A549 (cell line): ENCODE measurements around the gene LSS. TPM values are rescaled to one million over a fixed set of nuclear protein-coding genes. Genes with fewer than 3 reads are reported as not detected.

Source experiments
- ATAC-seq, 2 experiments: fragments of 200-7000 bp in 1 of 2; fragments of >200 bp in 1 of 2; cut with Nextera tagmentation in 1 of 2; cut with Tn5 transposase in 1 of 2; 3 replicates each; pipeline versions ENCODE4 v1.8.0 to v1.9.1; 2018 to 2020; ENCODE audit warnings: mild to moderate bottlenecking in 1 of 2, moderate library complexity in 1 of 2
- CTCF ChIA-PET: fragments of 300-600 bp; sonication (Branson Sonifier 250); formaldehyde crosslinking; extraction: SDS; loops from one replicate; lab custom pipeline; 2021; ENCODE audit warnings: antibody characterized with exemption, inconsistent platforms; lab: Yijun Ruan, JAX
- POLR2A ChIA-PET: fragments of 350-600 bp; formaldehyde crosslinking; extraction: SDS; loops from one replicate; lab custom pipeline; 2021; ENCODE audit warnings: antibody characterized with exemption, inconsistent platforms; lab: Yijun Ruan, JAX
- DNase-seq, 2 experiments: peaks; one replicate each; pipeline versions ENCODE4 v3.0.0 to v3.0.0-alpha.2; 2011 to 2016; ENCODE audit warnings: low read depth in 1 of 2, low spot score in 1 of 2
- FAIRE-seq: peaks from 2 replicates; lab custom pipeline; 2011; peaks lifted over from hg19 to GRCh38; lab: Jason Lieb, UNC
- H3K27ac ChIP-seq, 2 experiments: fragments of >200 bp; sonication (Bioruptor Twin); formaldehyde crosslinking; 3 replicates each; pipeline ENCODE4 v1.5.1; 2016 to 2017
- H3K4me1 ChIP-seq: fragments of >200 bp; sonication (Bioruptor Twin); formaldehyde crosslinking; 3 replicates; pipeline ENCODE4 v1.6.1; 2016
- H3K4me2 ChIP-seq: fragments of >200 bp; sonication (Bioruptor Twin); formaldehyde crosslinking; 3 replicates; pipeline ENCODE4 v1.6.1; 2016
- H3K4me3 ChIP-seq: fragments of >200 bp; sonication (Bioruptor Twin); formaldehyde crosslinking; 3 replicates; pipeline ENCODE4 v1.5.1; 2016
- H3K9me3 ChIP-seq: fragments of >200 bp; sonication (Bioruptor Twin); formaldehyde crosslinking; 3 replicates; pipeline ENCODE4 v1.6.1; 2016
- BHLHE40 ChIP-seq: IDR thresholded peaks from 2 replicates; pipeline ENCODE4 v1.6.1; 2012; ENCODE audit warnings: low read depth, low read length, inconsistent platforms
- CEBPB ChIP-seq, 2 experiments: fragments of >200 bp in 1 of 2; sonication (Bioruptor Twin) in 1 of 2; formaldehyde crosslinking in 1 of 2; IDR thresholded peaks; 2 replicates each; pipeline ENCODE4 v1.6.1; 2012 to 2016
- CHD2 ChIP-seq: fragments of 150-350 bp; IDR thresholded peaks from 2 replicates; pipeline ENCODE4 v1.6.1; 2014; ENCODE audit warnings: low read length; ENCODE audit not compliant: partially characterized antibody
- EHF ChIP-seq: fragments of 250-450 bp; sonication (Bioruptor Pico); IDR thresholded peaks from 2 replicates; pipeline ENCODE4 v1.5.0; 2020; ENCODE audit warnings: mild to moderate bottlenecking
- EHMT2 ChIP-seq: fragments of 200-600 bp; sonication (generic); IDR thresholded peaks from 2 replicates; pipeline ENCODE4 v1.6.1; 2016; ENCODE audit warnings: antibody characterized with exemption, low read depth, mild to moderate bottlenecking, moderate library complexity
- ESRRA ChIP-seq: fragments of 150-350 bp; IDR thresholded peaks from 2 replicates; pipeline ENCODE4 v1.6.1; 2014; ENCODE audit warnings: mild to moderate bottlenecking, low read length, borderline replicate concordance
- FOSB ChIP-seq: fragments of 250-450 bp; sonication (Bioruptor Pico); IDR thresholded peaks from 2 replicates; pipeline ENCODE4 v1.5.0; 2020; ENCODE audit warnings: mild to moderate bottlenecking, moderate library complexity
- GATA3 ChIP-seq: IDR thresholded peaks from 2 replicates; pipeline ENCODE4 v1.6.1; 2012; ENCODE audit warnings: borderline replicate concordance
- HDAC2 ChIP-seq: fragments of 200-600 bp; sonication (generic); IDR thresholded peaks from 2 replicates; pipeline ENCODE4 v1.6.1; 2016
- HEYL ChIP-seq: fragments of 250-450 bp; sonication (Bioruptor Pico); IDR thresholded peaks from 2 replicates; pipeline ENCODE4 v1.8.0; 2021; ENCODE audit warnings: mild to moderate bottlenecking, moderate library complexity
- JUNB ChIP-seq: fragments of >200 bp; sonication (Bioruptor Twin); formaldehyde crosslinking; IDR thresholded peaks from 2 replicates; pipeline ENCODE4 v1.6.1; 2016
- MAFK ChIP-seq: fragments of 450-650 bp; IDR thresholded peaks from 2 replicates; pipeline ENCODE4 v1.6.1; 2014; ENCODE audit not compliant: partially characterized antibody
- MAZ ChIP-seq: fragments of 150-350 bp; IDR thresholded peaks from 2 replicates; pipeline ENCODE4 v1.6.1; 2014; ENCODE audit warnings: antibody characterized with exemption, low read depth, low read length, borderline replicate concordance
- MYC ChIP-seq: IDR thresholded peaks from 2 replicates; pipeline ENCODE4 v1.6.1; 2012; ENCODE audit warnings: mild to moderate bottlenecking, inconsistent platforms, low read length, improper control_type of control experiment, borderline replicate concordance
- NFE2L2 ChIP-seq: fragments of 150-350 bp; conservative IDR thresholded peaks from 2 replicates; pipeline ENCODE4 v1.6.1; 2014; ENCODE audit warnings: low read length
- NR3C1 ChIP-seq: fragments of >200 bp; sonication (Bioruptor Twin); formaldehyde crosslinking; IDR thresholded peaks from 3 replicates; pipeline ENCODE4 v1.6.1; 2017
- RAD21 ChIP-seq, 2 experiments: fragments of >200 bp in 1 of 2; sonication (Bioruptor Twin) in 1 of 2; formaldehyde crosslinking in 1 of 2; IDR thresholded peaks in 1 of 2; conservative IDR thresholded peaks in 1 of 2; 2 replicates in 1 of 2; 3 replicates in 1 of 2; pipeline ENCODE4 v1.6.1; 2012 to 2018; ENCODE audit warnings: inconsistent platforms in 1 of 2
- RCOR1 ChIP-seq: fragments of 150-350 bp; IDR thresholded peaks from 2 replicates; pipeline ENCODE4 v1.6.1; 2014; ENCODE audit warnings: antibody characterized with exemption, low read length, low read depth
- SREBF2 ChIP-seq: fragments of 450-650 bp; IDR thresholded peaks from 2 replicates; pipeline ENCODE4 v1.6.1; 2014; ENCODE audit warnings: mild to moderate bottlenecking, moderate library complexity
- TP53 ChIP-seq: fragments of 250-450 bp; sonication (Bioruptor Pico); IDR thresholded peaks from 2 replicates; pipeline ENCODE4 v1.5.0; 2021; ENCODE audit warnings: mild to moderate bottlenecking, moderate library complexity
- ZC3H11A ChIP-seq: fragments of 450-650 bp; IDR thresholded peaks from 2 replicates; pipeline ENCODE4 v1.6.1; 2014; ENCODE audit warnings: antibody characterized with exemption, mild to moderate bottlenecking
- ZNF302 ChIP-seq: fragments of 250-450 bp; sonication (Bioruptor Pico); IDR thresholded peaks from 2 replicates; pipeline ENCODE4 v1.9.0; 2021; ENCODE audit warnings: inconsistent platforms, mild to moderate bottlenecking, moderate library complexity
- ZSCAN20 ChIP-seq: fragments of 250-450 bp; sonication (Bioruptor Pico); IDR thresholded peaks from 2 replicates; pipeline ENCODE4 v1.8.0; 2022; ENCODE audit warnings: mild to moderate bottlenecking, moderate library complexity
- WGBS: methylation state at CpG from one replicate; pipeline ENCODE4 v1.1.6; 2017; ENCODE audit errors: missing lambda C conversion rate; 5-methylcytosine and 5-hydroxymethylcytosine counted together
- polyA plus RNA-seq, 4 experiments: library from polyadenylated mRNA; depleted of rRNA in 3 of 4; stranded (reverse); fragments of >200 nt; fragmentation: RNase III in 1 of 4; extraction: RNeasy Plus Mini Kit Qiagen cat#74134 plus additional on column Dnase treatment in 1 of 4; gene quantifications; 2 replicates in 3 of 4; 3 replicates in 1 of 4; pipeline ENCODE4 v1.2.3, GENCODE V29; 2011 to 2017
- TF ChIP-seq, protein P1 (sequence below): IDR thresholded peaks from 2 replicates; pipeline ENCODE4 v1.6.1; 2012; ENCODE audit warnings: low read depth, borderline replicate concordance
- TF ChIP-seq, protein P2 (sequence below): fragments of >200 bp; sonication (Bioruptor Twin); formaldehyde crosslinking; IDR thresholded peaks from 3 replicates; pipeline ENCODE4 v1.6.1; 2016
- TF ChIP-seq, protein P3 (sequence below): IDR thresholded peaks from 2 replicates; pipeline ENCODE4 v1.6.1; 2012
- TF ChIP-seq, protein P4 (sequence below): fragments of 450-650 bp; IDR thresholded peaks from 2 replicates; pipeline ENCODE4 v1.6.1; 2014; ENCODE audit warnings: antibody characterized with exemption

The LSS gene
- polyA plus RNA-seq, 2 of the 4 experiments (the other 2 are of a cell fraction): 9.5 to 22.0 TPM

DNA sequence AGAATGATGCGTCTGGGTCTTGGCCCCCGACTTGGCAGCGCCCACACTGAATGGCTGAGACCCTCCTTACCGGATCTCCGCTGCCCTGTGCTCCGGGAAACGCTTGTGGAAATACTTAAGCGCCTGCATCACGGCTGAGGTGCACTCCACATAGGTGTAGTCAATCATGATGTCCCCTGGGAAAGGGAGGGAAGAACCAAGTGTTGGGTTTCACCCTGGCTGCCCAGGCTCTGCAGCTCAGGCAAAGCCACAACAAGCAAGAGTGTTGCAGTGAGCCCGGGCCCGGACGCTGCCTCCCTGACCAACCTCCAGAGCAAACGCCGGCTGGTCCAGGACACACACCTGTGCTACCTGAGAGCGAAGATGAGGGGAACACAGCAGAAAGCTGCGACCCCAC lies 22.8 kb downstream of the LSS start:
- no peaks in the 10 kb centered on the region for H3K9me3 ChIP-seq
- H3K4me1 ChIP-seq: no peaks in the 10 kb centered on the region
- FAIRE-seq: no peak
- ChIA-PET CTCF (no interaction called here), POLR2A (no interaction called here)
- no peak overlapping the region for H3K27ac ChIP-seq
- no peak overlapping the region for H3K4me2 ChIP-seq
- 91% methylated on average over 6 of the region's 16 CpGs for WGBS
- no peak for DNase-seq
- ATAC-seq: no peak
- H3K4me3 ChIP-seq: no peak overlapping the region
- TF ChIP-seq HEYL (CRISPR knock-in tag) (no peak), HDAC2 (no peak), MYC (no peak), ZNF302 (CRISPR knock-in tag) (no peak)

DNA sequence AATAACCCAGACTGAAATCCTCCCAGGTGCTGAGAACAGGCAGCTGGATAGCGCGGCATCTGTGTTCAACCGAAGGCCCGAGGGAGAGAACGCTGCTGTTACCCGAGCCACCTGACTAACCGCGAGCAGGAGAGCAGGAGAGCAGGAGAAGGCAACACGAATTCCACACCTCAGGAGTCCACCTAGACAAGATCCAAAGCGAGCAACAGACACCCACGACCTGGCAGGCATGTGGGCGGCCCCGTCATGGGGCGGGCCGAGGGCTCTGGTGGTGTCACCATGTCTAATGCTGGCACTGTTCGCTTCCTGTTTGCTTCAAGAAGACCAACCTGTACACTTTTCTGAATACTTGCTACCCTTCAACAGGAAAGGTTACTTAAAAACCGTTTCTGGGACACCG lies 23.4 kb downstream of the LSS start:
- Histone ChIP-seq H3K9me3 (no peaks in the 10 kb centered on the region), H3K4me2 (no peak overlapping the region)
- ATAC-seq (no peak), DNase-seq (no peak)
- 85% methylated on average over 12 of the region's 18 CpGs for WGBS
- CTCF ChIA-PET: no interaction called here
- POLR2A ChIA-PET: no interaction called here
- TF ChIP-seq, protein P1, sequence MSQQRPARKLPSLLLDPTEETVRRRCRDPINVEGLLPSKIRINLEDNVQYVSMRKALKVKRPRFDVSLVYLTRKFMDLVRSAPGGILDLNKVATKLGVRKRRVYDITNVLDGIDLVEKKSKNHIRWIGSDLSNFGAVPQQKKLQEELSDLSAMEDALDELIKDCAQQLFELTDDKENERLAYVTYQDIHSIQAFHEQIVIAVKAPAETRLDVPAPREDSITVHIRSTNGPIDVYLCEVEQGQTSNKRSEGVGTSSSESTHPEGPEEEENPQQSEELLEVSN: no peak
- no peak for TF ChIP-seq FOSB (CRISPR knock-in tag)
- TF ChIP-seq, protein P2, sequence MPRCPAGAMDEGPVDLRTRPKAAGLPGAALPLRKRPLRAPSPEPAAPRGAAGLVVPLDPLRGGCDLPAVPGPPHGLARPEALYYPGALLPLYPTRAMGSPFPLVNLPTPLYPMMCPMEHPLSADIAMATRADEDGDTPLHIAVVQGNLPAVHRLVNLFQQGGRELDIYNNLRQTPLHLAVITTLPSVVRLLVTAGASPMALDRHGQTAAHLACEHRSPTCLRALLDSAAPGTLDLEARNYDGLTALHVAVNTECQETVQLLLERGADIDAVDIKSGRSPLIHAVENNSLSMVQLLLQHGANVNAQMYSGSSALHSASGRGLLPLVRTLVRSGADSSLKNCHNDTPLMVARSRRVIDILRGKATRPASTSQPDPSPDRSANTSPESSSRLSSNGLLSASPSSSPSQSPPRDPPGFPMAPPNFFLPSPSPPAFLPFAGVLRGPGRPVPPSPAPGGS: no peak
- no peak for TF ChIP-seq HEYL (CRISPR knock-in tag)
- no peak for TF ChIP-seq RCOR1
- no peak for TF ChIP-seq MAZ
- no peak for TF ChIP-seq MAFK
- no peak for TF ChIP-seq NFE2L2
- no peak for TF ChIP-seq EHF
- TF ChIP-seq ZNF302 (CRISPR knock-in tag): no peak
- TF ChIP-seq, all 56 proteins: peak for 0
- Histone ChIP-seq H3K4me3 (no peak overlapping the region), H3K4me1 (no peaks in the 10 kb centered on the region), H3K27ac (no peak overlapping the region)
- no peak for FAIRE-seq

DNA sequence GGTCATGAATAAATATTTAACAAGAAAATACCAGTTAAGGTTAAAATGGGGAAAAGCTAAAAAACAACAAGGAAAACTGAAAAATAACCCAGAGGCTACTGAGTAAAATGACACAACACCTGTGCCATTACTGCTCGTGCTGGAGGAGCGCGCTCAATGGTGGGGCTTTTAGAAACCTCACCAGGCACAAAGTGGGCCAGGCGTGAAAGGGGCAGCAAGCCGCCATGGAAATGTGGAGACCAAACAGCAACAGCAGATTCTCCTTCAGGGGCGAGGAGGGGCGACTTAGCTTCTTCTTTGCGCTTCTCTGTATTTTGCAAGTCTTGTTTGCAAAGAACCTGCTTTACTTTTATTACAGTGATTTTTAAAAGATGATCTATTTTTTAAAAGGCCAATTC lies 25.4 kb downstream of the LSS start:
- TF ChIP-seq, protein P3, sequence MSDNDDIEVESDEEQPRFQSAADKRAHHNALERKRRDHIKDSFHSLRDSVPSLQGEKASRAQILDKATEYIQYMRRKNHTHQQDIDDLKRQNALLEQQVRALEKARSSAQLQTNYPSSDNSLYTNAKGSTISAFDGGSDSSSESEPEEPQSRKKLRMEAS: no peak
- TF ChIP-seq ESRRA: no peak
- no peak for TF ChIP-seq MYC
- TF ChIP-seq CHD2: no peak
- TF ChIP-seq, all 56 proteins: peak for 0
- no peaks in the 10 kb centered on the region for H3K9me3 ChIP-seq
- DNase-seq: no peak
- no peak for ATAC-seq
- POLR2A ChIA-PET: no interaction called here
- WGBS: 92% methylated on average over 8 of the region's 8 CpGs
- no peak overlapping the region for H3K27ac ChIP-seq
- no peak overlapping the region for H3K4me2 ChIP-seq
- FAIRE-seq: no peak
- CTCF ChIA-PET: interaction anchor here (1.2 to 1.4 kb wide), 2 partner anchors 22 to 50 kb away, joined by 3 read pairs; no protein-coding TSS in a partner anchor
- no peaks in the 10 kb centered on the region for H3K4me1 ChIP-seq
- no peak overlapping the region for H3K4me3 ChIP-seq

DNA sequence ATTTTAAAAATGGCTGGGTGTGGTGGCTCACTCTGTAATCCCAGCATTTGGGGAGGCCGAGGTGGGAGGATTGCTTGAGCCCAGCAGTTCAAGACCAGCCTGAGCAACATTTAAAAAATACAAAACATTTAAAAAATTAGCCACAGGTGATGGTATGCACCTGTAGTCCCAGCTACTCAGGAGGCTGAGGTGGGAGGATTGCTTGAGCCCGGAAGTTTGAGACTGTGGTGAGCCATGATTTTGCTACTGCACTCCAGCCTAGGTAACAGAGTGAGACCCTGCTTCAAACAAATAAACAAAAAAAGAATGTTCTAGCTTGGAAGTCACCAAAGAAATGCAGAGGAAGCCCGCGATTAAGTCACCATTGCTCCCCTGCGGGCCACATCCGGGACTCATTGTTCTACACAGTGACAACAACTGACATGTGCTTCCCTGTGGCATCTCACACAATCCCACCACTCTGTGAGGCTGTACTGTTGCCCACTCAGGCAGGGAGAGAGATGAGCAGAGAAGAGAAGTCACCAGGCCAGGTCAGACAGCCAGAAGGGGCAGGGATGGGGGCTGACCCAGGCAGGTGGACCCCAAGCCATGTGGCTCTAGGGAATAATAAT lies 25.9 kb downstream of the LSS start:
- H3K4me1 ChIP-seq: no peaks in the 10 kb centered on the region
- DNase-seq (no peak), ATAC-seq (no peak), FAIRE-seq (no peak)
- H3K9me3 ChIP-seq: no peaks in the 10 kb centered on the region
- H3K4me2 ChIP-seq: no peak overlapping the region
- no peak overlapping the region for H3K27ac ChIP-seq
- ChIA-PET CTCF (interaction anchor here (1.2 to 1.4 kb wide), 2 partner anchors 22 to 49 kb away, joined by 3 read pairs; no protein-coding TSS in a partner anchor), POLR2A (no interaction called here)
- WGBS: 92% methylated on average over 6 of the region's 6 CpGs
- no peak overlapping the region for H3K4me3 ChIP-seq
- TF ChIP-seq NR3C1: no peak
- no peak for TF ChIP-seq MAFK
- TF ChIP-seq ZC3H11A: no peak
- TF ChIP-seq FOSB (CRISPR knock-in tag): no peak
- TF ChIP-seq, protein P2: no peak
- no peak for TF ChIP-seq HEYL (CRISPR knock-in tag)
- TF ChIP-seq BHLHE40: no peak
- TF ChIP-seq SREBF2: no peak
- no peak for TF ChIP-seq RCOR1
- no peak for TF ChIP-seq ZSCAN20
- TF ChIP-seq EHMT2: no peak
- no peak for TF ChIP-seq TP53 (CRISPR knock-in tag)
- no peak for TF ChIP-seq CEBPB (IDR thresholded peaks at IDR 0.05)
- TF ChIP-seq MYC: no peak
- no peak for TF ChIP-seq RAD21 (conservative IDR thresholded peaks at IDR 0.05 in 1 of 2, IDR thresholded peaks at IDR 0.05 in 1 of 2)
- no peak for TF ChIP-seq GATA3
- no peak for TF ChIP-seq JUNB
- TF ChIP-seq, protein P4, sequence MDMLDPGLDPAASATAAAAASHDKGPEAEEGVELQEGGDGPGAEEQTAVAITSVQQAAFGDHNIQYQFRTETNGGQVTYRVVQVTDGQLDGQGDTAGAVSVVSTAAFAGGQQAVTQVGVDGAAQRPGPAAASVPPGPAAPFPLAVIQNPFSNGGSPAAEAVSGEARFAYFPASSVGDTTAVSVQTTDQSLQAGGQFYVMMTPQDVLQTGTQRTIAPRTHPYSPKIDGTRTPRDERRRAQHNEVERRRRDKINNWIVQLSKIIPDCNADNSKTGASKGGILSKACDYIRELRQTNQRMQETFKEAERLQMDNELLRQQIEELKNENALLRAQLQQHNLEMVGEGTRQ: no peak
